Amygdala (tissue), 56 donors: ENCODE results near the gene LBX2.

Experiments used
- DNase-seq, 56 donors: peaks; one replicate each; lab custom pipeline; 2025; lab: John Stamatoyannopoulos, UW

The LBX2 gene

DNA sequence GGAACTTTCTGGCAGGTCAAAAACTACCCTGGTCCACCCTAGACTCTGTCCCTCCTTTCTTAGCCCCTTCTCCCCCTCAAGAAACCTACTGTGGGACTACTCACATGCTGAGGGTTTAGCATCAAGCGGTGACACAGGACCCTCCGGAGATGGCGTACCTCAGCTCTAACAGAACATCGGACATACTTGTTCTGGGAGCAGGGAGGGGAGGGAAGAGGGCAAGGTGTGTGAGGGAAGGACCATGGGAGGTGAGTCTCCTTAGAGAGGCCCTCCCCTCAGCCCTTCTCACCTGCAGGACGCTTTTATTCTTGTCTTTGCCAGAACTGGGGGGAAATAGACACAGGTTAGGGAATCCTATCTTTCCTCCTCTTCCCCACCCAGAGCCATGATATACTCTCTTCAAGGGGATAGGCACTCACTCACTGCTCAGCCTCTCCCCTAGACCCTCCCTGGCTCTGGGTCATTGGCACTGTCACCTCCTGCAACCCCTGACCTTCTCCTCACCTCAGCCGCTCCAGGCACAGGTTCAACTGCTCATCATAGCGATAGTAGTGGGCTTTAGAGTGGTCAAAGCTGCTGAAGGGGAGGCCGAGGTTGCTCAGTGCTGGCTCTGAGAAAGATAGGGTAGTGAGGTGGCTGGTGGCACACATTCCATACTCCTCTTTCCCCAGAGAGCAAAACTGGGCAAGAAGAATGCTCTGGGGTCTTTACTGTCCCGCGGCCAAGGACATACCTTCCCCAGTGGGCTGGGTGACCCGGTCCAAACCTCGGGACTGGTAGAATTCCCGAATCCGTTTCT, 6.2 kb upstream of the LBX2 start:
- no peak for DNase-seq

DNA sequence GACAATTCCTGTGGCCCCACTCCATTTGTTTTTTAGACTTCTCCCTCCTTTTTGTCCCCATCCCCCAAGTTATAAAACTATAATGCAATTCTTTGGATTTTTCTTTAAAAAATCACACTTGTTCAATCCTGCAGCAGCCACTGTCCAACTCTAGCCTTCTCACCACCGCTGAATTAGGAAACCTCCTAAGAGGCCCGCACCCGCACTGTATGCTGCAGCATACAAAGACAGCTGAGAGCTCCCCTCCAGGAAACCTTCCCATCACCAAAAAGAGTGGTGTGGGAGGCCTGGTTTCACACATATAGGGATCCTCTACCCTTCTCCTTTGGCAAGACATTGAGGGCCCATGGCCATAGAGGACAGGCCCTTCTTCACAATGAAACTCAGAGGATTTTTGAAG, 5.2 kb upstream of the LBX2 start:
- no peak for DNase-seq

DNA sequence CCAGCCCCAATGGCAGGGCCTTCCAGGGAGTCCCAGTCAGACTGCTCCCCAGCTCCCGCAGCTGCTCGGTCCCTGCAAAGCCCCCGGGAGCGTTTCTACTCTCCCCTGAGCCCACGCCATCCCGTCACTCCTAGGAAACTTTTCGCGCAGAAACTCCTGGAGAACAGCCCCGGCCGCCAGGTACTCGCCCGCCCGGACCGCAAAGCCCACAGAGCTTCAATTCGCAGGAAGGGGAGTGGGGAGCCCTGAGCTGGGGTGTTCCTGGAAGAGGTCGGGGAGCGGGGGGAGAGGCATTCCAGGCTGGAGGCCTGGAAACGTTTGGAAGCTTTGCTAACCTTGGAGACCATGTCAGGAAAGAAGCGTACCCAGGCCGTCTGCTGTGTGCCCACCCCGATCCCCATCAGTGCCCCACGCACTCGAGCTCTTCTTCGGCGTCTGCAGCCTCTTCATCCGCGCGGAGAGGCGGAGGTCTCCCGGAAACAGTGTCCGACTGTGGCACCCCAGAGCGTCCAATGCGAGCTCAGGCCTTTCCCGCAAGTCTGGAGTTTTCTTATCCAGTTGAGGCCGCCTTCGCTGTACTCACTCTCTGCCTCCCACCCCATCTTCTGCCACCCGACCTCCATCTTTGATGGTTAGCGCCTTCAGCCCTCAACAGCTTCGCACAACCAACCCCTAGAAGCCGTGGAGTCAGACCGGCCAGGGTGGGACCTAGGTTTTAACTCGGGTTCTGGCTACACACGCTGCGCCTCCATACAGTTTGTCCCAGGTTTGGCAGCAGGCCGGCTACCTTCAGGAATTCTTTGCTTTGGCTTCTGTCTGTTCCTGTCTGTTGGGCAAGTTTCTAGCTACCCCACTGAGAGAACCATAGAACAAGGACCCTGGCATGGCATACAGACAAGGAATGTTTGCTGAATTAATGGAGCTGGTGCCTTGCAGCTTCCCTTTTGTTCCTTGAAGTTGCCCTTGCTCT, 4.4 kb upstream of the LBX2 start:
- DNase-seq = no peak

DNA sequence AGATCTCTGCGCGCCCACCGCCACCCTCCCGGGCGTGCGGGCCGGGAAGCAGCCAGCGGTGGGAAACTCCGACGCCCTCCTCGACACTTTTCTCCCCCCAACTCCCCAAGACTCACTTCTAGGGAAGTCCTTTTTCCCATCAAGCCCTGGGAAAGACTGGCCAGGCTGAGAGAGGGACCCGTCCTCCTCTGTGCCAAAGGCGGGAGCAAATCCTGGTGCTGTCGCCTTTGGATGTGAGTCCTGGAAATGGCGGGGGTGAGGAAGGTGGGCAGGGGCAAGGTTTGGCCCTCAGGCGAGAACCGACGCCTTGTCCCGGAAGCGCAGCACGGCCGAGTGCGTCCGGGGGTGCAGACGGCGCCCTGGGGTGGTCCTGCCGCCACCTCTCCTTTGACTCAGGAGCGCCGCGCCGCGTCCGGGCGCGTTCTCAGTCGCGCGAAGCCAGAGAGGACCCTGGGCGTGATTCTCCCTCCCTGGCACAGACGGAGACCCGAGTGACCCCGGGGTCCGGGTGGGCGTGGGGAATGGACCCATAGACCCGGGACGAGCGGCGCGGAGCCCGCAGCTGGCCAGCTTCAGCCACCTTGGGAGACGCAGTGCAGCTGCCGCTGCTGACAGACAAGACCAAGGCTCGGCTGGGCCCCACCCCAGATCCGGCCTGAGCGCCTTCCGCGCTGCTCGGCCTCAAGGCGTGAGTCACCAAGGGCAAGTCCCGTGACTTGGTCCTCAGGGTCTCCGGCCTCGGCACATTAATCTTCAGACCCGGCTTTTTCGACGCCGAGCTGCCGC, 3.5 kb upstream of the LBX2 start:
- peak in 1 of 56 donors; percentile 7 for DNase-seq

DNA sequence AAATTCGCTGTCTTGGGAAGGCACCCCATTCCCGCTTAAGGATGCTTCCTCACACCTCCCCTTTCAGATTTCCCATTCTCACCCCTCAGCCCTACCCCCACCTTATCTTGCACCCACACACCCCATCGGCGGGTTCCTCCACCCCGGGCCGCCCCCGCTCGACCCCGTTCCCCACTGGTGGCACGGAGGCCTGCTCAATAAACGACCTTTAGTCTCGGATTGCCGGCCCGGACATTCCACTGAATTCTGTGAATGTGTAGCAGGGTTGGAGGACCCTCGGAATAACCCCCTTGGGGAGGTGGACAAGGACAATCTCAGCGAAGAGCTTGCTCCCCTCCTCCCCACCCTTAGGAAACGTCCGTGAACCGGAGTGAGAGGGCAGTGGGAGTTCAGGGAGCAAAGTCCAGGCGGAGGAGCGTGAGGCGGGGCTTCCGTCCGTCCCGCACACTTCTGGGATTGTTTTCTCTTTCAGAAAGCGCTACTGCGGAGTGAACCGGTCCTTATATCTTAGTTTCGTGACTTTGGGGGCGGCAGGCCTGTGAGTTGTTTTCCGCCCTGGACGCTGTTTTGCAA, 2.8 kb upstream of the LBX2 start:
- no peak for DNase-seq

DNA sequence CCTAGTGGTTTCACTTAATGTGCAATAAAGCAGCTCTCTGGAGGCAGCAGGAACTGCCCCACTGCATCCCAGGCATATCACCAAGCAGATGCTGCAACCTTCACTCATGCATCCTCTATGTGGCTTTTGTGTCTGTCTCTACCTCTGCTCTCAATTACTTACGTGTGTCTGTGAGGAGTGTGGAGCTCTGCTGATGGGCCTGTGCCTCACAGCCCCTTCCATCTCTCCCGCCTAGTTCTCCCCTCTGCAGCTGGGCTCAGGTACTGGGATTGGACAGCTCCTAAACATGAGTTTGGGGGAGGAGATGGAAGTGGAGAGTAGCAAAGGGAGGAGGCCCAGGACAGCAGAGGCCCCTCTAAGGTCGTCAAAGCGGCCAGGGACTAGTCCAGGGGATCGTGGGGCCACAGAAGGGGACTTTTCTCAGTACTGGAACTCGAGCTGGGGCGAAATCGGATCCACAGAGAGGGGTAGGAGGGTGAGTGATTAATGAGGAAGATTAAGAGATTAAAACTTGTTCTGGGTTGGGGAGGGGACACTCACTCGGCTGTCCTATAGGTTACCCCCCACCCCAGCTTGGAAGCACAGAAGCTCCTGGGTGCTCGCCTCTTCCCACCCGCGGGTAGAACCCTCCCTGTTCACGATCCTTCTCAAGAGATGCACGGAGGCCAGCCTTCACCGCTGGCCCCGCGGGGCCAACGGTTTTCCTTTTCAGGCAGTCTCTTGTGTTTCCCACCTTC, 2.1 kb upstream of the LBX2 start:
- DNase-seq = no peak

DNA sequence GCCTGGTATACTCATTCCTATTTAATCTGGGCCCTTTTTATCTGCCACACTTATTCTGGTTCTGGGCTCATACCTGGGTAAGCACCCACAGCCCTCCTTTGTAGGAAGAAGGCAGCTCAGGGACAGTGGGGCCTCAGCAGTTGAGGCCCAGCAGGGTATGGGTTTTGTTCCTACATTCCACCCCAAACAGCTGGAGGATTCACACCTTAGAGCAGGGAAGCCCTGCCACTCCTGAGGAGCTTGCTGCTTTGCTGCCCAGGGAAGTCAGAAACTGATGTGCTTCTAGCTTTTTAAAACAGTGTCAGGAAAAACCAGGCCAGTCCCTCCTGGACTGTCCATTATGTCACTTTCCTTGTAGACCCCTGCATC, 1.2 kb upstream of the LBX2 start:
- DNase-seq = no peak

DNA sequence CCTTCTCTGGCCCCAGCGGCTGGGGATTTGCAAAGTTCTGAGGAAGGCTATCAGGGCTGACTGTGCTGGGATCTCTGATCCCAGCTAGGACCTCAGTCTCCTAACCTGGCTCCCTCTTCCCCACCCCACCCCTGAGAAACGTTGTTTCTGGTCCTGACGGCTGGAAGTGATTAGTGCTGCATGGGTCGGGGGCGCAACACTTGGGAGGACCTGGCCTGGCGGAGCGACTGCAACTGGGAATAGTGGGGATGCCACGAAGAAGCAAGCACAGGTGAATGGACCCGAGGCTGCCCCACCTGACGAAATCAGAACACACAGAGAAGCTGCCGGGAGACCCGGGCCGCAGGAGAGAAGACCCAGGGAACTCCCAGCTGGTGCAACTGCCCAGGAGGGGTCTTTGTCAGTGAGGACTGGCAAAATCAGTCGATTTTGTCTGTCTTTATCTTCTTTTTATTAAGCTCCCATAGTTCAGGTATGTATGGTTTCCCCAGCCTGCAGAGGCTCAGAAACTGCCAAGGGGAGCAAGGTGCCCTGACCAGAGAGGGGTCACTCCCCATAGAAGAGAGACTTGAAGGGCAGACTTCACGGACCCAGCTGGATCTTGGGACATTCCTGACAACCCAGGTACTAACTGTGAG, 656 bp upstream of the LBX2 start:
- DNase-seq = no peak

DNA sequence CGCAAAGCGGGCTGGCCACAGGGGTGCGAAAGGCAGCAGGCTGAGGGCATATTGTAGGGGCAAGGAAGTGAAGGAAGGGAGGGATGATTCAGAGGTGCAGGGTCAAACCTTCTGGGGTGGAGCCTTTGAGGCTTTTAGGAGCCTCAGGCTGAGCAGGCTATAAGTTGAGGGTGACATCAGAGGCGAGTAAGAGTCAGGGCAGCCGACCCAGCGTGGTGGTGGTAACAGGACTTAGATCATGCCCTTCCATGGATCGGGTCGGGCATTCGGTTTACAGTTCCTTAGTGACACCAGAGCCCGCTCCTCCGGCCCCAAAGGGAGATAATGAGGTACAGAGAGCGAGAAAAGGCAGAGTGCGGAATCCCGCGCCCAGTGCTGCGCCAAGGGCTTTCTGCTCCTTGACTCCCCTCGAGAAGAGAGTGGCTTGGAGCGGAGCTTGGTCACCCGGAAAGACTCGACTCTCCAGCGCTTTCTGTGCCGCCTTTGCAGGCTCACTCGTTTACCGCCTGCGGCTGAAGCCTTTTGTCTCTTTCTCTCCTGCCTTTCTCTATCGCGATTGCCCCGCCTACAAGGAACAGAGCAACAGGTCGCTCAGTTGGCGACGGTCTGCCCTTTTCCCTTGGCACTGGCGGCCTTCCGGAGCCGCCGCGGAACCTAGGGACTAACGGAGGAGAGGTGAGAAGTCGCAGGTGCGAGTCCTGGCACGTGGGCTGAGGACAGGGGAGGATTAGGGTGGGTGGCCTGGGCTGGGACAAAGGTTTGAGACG, 720 bp downstream of the LBX2 start:
- DNase-seq = no peak

DNA sequence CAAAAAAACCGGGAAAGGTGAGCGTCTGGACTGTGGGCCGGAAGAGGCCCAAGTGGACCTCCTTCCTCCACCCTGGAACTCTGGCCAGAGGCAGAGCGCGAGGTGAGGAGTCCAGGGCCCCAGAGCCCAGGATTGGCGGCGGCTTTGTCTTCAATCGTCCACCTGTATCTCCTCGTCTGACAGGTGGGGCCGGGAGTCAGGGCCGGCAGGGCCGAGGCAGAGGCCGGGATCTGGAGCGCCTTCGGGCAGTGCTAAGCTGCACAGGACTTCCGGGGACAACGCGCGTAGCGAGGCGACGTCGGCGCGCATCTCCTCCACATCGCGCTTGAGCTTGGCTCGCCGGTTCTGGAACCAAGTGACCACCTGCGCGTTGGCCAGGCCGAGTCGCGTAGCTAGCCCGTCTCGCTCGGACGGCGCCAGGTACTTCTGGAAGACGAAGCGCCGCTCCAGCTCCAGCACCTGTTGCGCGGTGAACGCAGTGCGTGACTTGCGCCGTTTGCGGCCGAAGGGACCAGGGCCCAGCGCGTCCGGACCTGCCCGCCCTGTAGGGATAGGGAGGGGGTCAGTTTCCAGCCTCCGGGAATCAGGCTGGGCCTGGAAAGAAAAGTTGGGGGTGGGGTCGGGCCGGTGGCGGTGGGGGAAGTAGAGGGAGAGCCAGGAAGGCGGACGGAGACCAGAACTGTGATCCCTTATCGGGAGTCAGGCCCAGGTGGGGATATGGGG, 1.5 kb downstream of the LBX2 start:
- DNase-seq = no peak

DNA sequence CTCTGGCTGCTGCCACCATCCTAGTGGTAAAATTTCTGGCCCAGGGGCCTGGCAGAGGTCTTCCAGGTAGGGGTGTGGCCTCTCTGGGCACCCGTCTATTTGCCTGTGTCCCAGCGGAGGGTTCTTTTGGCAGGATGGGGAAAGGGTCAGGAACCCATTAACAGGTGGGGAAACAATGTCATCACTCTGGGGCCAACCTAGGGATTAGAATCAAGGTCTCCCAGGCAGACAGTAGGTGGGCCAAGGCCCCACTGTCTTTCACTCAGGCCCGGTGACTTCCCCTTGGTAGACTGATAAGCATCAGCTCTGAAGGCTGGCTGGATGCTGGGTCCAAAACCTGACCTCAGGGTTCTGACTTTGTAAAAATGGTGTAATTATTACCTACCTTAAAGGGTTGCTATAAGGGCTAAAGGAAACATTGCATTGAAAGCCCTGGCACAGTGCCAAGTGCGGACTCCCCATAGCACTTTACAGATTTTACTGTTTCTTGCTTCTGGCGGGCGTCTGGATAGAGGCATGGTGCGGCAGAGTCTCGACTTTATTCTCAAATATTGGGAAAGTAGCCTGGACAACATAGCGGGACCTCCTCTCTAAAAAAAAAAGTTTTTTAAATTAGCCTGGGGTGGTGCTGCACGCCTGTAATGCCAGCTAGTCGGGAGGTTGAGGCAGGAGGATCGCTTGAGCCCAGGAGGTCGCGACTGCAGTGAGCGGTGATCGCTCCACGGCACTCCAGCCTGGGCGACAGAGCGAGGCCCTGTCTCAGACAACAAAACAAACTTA, 2.2 kb downstream of the LBX2 start:
- DNase-seq = no peak

DNA sequence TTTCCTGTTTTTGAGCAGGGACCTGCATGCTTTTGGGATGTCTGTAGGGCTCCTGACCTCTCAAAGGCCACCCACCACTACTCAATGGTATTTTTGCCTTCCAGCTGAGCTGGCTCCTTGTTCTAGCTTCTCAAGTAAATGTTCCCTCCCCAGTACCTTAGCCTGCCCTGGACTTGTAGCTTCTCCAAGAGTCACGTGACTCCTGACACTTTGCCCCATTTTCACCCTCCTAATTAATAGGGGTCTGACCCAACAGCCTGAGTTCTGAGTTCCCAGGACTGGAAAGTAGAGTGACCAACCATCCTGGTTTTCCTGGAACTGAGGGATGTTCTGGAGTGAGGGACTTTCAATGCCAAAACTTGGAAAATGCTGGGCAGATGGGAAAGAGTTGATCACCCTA, 4.0 kb downstream of the LBX2 start:
- no peak for DNase-seq

DNA sequence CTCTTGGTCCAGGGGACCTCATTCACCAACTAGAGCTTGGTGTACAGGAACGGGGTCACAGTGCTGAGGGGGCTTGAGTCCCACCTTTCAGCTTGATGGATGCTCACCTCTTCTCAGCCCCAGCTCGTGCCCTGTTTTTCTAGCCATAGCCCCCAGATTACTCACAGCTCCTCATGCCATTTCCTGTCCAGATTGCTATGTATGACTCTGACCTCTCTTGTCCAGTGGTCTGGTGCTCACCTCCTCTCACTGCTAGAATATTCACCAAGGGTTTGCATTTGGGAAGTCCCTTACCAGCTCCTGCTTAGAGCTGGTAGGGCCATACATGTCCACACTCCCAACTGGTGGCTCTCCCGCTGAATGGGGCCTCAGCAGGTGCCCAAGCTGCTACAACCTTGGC, 5.9 kb downstream of the LBX2 start:
- DNase-seq = no peak

DNA sequence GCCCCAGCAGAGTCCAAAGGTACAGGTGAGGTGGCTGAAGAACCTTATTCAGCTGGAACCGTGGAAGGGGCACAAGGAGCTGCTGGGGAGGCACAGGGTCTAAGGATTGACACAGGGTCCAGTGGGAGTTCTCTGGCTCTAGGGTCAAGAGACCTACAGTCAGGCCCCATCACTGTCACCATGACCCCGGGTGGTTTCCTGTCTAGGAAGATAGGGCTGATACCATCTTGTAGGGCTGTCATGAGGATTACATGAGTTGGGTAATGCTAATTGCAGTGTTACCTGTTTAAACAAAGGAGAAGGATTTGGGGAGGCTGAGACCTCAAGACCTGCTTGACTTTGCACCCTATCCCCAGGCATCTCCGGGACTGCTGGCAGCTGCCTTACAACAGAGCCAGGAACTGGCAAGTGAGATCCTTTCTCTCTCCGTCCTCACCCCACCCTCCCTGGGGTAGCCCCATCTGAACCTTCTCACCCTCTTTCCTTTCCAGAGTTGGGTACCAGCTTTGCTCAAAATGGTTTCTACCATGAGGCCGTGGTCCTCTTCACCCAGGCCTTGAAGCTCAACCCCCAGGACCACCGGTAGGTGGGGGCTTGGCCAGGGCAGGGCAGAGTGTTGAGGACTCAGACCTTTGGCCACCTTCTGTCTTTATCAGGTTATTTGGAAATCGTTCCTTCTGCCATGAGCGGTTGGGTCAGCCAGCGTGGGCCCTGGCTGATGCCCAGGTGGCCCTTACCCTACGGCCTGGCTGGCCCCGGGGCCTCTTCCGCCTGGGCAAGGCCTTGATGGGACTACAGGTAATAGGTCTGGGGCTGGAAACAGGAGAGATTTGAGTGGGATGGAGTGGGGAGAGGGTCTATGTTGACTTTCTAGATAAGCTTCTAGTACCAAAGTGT, 7.5 kb downstream of the LBX2 start:
- no peak for DNase-seq

DNA sequence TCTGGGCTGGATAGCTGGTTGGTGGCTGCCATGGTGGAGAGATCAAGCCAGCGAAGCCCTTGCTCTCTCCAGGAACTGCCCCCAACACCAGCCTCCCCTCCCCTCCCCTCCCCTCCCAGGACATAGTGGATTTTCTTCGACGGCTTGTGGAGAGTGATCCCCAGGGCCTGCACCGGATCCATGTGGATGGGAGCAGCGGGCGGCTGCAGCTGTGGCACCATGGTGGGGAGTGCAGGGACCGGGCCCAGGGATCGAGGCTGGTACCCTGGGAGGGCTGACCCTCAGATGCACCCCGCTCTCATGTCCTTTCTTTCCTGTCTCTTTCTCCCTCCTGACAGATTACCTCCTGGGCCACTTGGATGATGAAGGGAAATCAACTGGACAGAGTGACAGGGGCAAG, 9.5 kb downstream of the LBX2 start:
- no peak for DNase-seq
